Muscle of leg (tissue), 11 donors: ENCODE measurements around the gene KRTAP10-4. TPM values are rescaled to one million over a fixed set of nuclear protein-coding genes. Genes with fewer than 3 reads are reported as not detected.

Source experiments
- DNase-seq: peaks from one replicate; pipeline ENCODE4 v3.0.0; 2013
- H3K27ac ChIP-seq: one replicate; pipeline ENCODE4 v1.5.1; 2013; ENCODE audit warnings: mild to moderate bottlenecking, low read length, control low read depth
- H3K27me3 ChIP-seq: one replicate; pipeline ENCODE4 v1.6.1; 2013; ENCODE audit warnings: low read length; ENCODE audit not compliant: control insufficient read depth, insufficient read depth
- H3K36me3 ChIP-seq: one replicate; pipeline ENCODE4 v1.6.1; 2013; ENCODE audit warnings: low read length; ENCODE audit not compliant: control insufficient read depth, insufficient read depth
- H3K4me1 ChIP-seq: one replicate; pipeline ENCODE4 v1.6.1; 2013; ENCODE audit warnings: low read length; ENCODE audit not compliant: control insufficient read depth, insufficient read depth
- H3K4me3 ChIP-seq: one replicate; pipeline ENCODE4 v1.5.1; 2013; ENCODE audit warnings: low read length, control low read depth
- H3K9me3 ChIP-seq: replicated peaks from 2 replicates; pipeline ENCODE4 v1.6.1; 2013; ENCODE audit warnings: low read depth, low read length; ENCODE audit not compliant: control insufficient read depth
- WGBS: methylation state at CpG from one replicate; pipeline ENCODE4 v1.1.5; 2013; ENCODE audit warnings: missing lambda C conversion rate; ENCODE audit not compliant: insufficient coverage; 5-methylcytosine and 5-hydroxymethylcytosine counted together
- polyA plus RNA-seq, 8 donors: library from polyadenylated mRNA; unstranded; fragments of 120-200 nt; gene quantifications; one replicate each; pipeline versions ENCODE4 v1.2.1 to v1.2.3, GENCODE V29; 2013; ENCODE audit warnings: inconsistent platforms in 1 of 8, low replicate concordance in 1 of 8; ENCODE audit not compliant: insufficient read length in 8 of 8, insufficient read depth in 1 of 8
- total RNA-seq: library from RNA; stranded (reverse); fragments of 120-200 nt; gene quantifications from one replicate; pipeline ENCODE4 v1.2.4, GENCODE V29; 2013

Gene KRTAP10-4
- total and polyA plus RNA-seq, 9 donors, result not detected

DNA sequence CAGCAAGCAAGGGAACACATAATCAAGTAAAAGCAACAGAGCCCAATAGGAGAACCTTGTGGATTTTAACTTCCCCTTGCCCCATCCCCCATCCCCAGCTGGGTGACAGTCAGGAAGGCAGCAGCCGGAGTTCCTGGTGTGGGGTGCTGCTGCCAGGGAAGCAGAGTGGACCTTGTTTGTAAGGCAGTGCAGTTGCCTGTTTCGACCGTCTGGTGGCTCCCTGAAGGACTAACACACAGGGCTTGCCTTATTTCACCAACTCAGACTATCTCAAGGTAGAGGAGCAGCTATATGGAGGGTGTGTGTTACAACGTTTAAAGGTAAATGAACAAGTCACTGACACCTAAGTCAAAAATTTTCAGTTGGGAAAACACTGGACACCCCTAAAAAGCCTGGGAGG lies 45.0 kb downstream of the KRTAP10-4 start:
- no peaks in the 10 kb centered on the region for H3K4me1 ChIP-seq
- no CpG with 5 or more reads among the region's 4 CpGs for WGBS
- H3K36me3 ChIP-seq, result no peaks in the 10 kb centered on the region
- H3K27me3 ChIP-seq, result peaks cover 9% of the 10 kb centered on the region
- peak; percentile 30 for DNase-seq
- H3K4me3 ChIP-seq, result no peak overlapping the region
- H3K27ac ChIP-seq, result no peak overlapping the region
- peaks cover 8% of the 10 kb centered on the region for H3K9me3 ChIP-seq

DNA sequence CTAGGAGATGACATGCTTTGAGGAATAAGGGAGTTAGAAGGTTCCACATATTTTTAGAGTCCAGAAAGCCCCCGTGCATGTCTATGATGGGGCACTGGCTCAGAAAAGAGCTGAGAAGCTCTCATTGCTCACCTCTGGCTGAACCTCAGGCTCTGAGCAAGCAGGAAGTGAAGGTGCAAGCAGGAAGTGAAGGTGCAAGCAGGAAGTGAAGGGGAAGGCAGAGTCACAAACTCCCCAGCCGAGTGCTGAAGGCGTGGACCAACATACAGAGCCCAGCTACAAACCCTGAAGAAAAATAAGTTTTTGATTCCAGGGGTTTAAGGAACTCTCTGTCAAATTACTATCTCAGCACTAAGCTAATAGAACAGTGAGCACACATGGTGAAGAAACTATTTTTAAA lies 45.4 kb downstream of the KRTAP10-4 start:
- H3K4me1 ChIP-seq, result no peaks in the 10 kb centered on the region
- H3K4me3 ChIP-seq, result no peak overlapping the region
- H3K27me3 ChIP-seq, result peaks cover 9% of the 10 kb centered on the region
- peaks cover 8% of the 10 kb centered on the region for H3K9me3 ChIP-seq
- no peak overlapping the region for H3K27ac ChIP-seq
- no peaks in the 10 kb centered on the region for H3K36me3 ChIP-seq
- WGBS, result 89% methylated on average over 1 of the region's 3 CpGs
- DNase-seq, result no peak

DNA sequence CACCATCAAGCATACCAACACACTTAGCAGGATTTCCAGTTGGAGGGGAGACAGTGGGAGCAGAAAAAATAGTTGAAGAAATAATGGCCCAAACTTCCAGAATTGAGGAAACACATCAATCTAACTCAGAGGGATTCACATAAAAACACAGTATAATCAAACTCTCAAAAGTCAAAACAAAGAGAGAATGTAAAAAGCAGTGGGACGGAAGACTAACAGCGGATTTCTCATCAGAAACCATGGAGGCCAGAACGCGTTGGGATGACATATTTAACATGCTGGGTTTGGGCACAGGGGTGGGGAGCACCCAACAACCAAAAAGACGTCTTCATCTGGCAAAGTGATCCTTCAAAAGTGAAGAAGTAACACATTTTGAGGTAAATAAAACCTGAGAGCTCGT lies 46.4 kb downstream of the KRTAP10-4 start:
- Histone ChIP-seq H3K36me3 (no peaks in the 10 kb centered on the region), H3K4me1 (no peaks in the 10 kb centered on the region), H3K9me3 (peaks cover 14% of the 10 kb centered on the region), H3K27ac (no peak overlapping the region), H3K27me3 (peaks cover 9% of the 10 kb centered on the region), H3K4me3 (no peak overlapping the region)
- no peak for DNase-seq
- 83% methylated on average over 6 of the region's 6 CpGs for WGBS

DNA sequence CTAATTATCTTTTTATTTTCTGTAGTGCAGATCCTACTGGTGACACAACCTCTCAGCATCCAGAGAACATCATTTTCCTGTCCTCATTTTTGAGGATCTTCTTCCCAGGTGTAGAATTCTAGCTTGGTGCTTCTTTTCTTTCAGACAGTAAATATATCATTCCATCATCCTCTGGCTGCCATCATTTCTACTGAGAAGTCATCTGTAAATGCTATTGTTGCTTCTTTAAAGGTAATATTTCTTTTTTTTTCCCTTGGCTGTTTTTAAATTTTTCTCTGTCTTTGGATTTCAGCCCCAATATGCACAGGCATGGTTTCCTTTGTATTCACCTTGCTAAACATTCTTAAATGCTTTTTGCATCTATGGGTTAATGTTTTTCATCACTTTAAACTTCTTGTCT lies 50.0 kb downstream of the KRTAP10-4 start:
- Histone ChIP-seq H3K27ac (no peak overlapping the region), H3K4me1 (peaks cover 2% of the 10 kb centered on the region), H3K36me3 (no peaks in the 10 kb centered on the region), H3K4me3 (no peak overlapping the region), H3K27me3 (peaks cover 3% of the 10 kb centered on the region), H3K9me3 (peaks cover 14% of the 10 kb centered on the region)
- DNase-seq, result no peak

Other genes with a start within 250 kb of the KRTAP10-4 start
- 15.9 TPM for gene CFAP410, start 234.3 kb upstream of the KRTAP10-4 start, total RNA-seq
- 10 to 100 TPM; 17.5 to 23.9 (median 20.2) TPM for gene CFAP410, start 234.3 kb upstream of the KRTAP10-4 start, polyA plus RNA-seq
- 0.89 TPM for gene TRPM2, start 220.1 kb upstream of the KRTAP10-4 start, total RNA-seq
- gene TRPM2, start 220.1 kb upstream of the KRTAP10-4 start, polyA plus RNA-seq, result 1 to 10 TPM; 1.3 to 1.9 (median 1.5) TPM
- gene LRRC3, start 118.2 kb upstream of the KRTAP10-4 start, total RNA-seq, result 0.98 TPM
- 1 to 10 TPM; 2.2 to 4.2 (median 2.5) TPM for gene LRRC3, start 118.2 kb upstream of the KRTAP10-4 start, polyA plus RNA-seq
- not detected for gene KRTAP10-1, start 33.5 kb upstream of the KRTAP10-4 start, total RNA-seq
- gene KRTAP10-1, start 33.5 kb upstream of the KRTAP10-4 start, polyA plus RNA-seq, result not detected
- gene KRTAP10-2, start 22.2 kb upstream of the KRTAP10-4 start, total RNA-seq, result not detected
- gene KRTAP10-2, start 22.2 kb upstream of the KRTAP10-4 start, polyA plus RNA-seq, result not detected
- gene KRTAP10-3, start 14.9 kb upstream of the KRTAP10-4 start, total RNA-seq, result not detected
- gene KRTAP10-3, start 14.9 kb upstream of the KRTAP10-4 start, polyA plus RNA-seq, result not detected
- gene KRTAP10-5, start 6.9 kb downstream of the KRTAP10-4 start, total RNA-seq, result not detected
- gene KRTAP10-5, start 6.9 kb downstream of the KRTAP10-4 start, polyA plus RNA-seq, result not detected
- not detected for gene KRTAP10-6, start 18.8 kb downstream of the KRTAP10-4 start, total RNA-seq
- not detected for gene KRTAP10-6, start 18.8 kb downstream of the KRTAP10-4 start, polyA plus RNA-seq
- gene KRTAP10-7, start 26.9 kb downstream of the KRTAP10-4 start, total RNA-seq, result not detected
- gene KRTAP10-7, start 26.9 kb downstream of the KRTAP10-4 start, polyA plus RNA-seq, result not detected
- not detected for gene KRTAP10-8, start 38.4 kb downstream of the KRTAP10-4 start, total RNA-seq
- not detected for gene KRTAP10-8, start 38.4 kb downstream of the KRTAP10-4 start, polyA plus RNA-seq
- not detected for gene KRTAP10-9, start 53.4 kb downstream of the KRTAP10-4 start, total RNA-seq
- not detected for gene KRTAP10-9, start 53.4 kb downstream of the KRTAP10-4 start, polyA plus RNA-seq
- gene KRTAP10-10, start 63.6 kb downstream of the KRTAP10-4 start, total RNA-seq, result not detected
- gene KRTAP10-10, start 63.6 kb downstream of the KRTAP10-4 start, polyA plus RNA-seq, result not detected
- not detected for gene KRTAP10-11, start 72.7 kb downstream of the KRTAP10-4 start, total RNA-seq
- gene KRTAP10-11, start 72.7 kb downstream of the KRTAP10-4 start, polyA plus RNA-seq, result not detected
- not detected for gene KRTAP12-4, start 80.9 kb downstream of the KRTAP10-4 start, total RNA-seq
- gene KRTAP12-4, start 80.9 kb downstream of the KRTAP10-4 start, polyA plus RNA-seq, result not detected
- gene KRTAP12-3, start 84.2 kb downstream of the KRTAP10-4 start, total RNA-seq, result not detected
- gene KRTAP12-3, start 84.2 kb downstream of the KRTAP10-4 start, polyA plus RNA-seq, result not detected
- not detected for gene KRTAP12-2, start 93.2 kb downstream of the KRTAP10-4 start, total RNA-seq
- not detected for gene KRTAP12-2, start 93.2 kb downstream of the KRTAP10-4 start, polyA plus RNA-seq
- gene KRTAP12-1, start 108.4 kb downstream of the KRTAP10-4 start, total RNA-seq, result not detected
- gene KRTAP12-1, start 108.4 kb downstream of the KRTAP10-4 start, polyA plus RNA-seq, result not detected
- not detected for gene KRTAP10-12, start 123.4 kb downstream of the KRTAP10-4 start, total RNA-seq
- not detected for gene KRTAP10-12, start 123.4 kb downstream of the KRTAP10-4 start, polyA plus RNA-seq
- gene TSPEAR, start 137.8 kb downstream of the KRTAP10-4 start, total RNA-seq, result 0.04 TPM
- 1 to 10 TPM in 1 of 8 donors, under 1 TPM in 5, not detected in 2; 0.07 to 1.5 (median 0.10) TPM for gene TSPEAR, start 137.8 kb downstream of the KRTAP10-4 start, polyA plus RNA-seq
- gene UBE2G2, start 228.1 kb downstream of the KRTAP10-4 start, total RNA-seq, result 45.9 TPM
- gene UBE2G2, start 228.1 kb downstream of the KRTAP10-4 start, polyA plus RNA-seq, result 100 to 1,000 TPM in 1 of 8 donors, 10 to 100 TPM in 7; 55.6 to 106 (median 70.5) TPM
- 51.7 TPM for gene SUMO3, start 244.3 kb downstream of the KRTAP10-4 start, total RNA-seq
- gene SUMO3, start 244.3 kb downstream of the KRTAP10-4 start, polyA plus RNA-seq, result 10 to 100 TPM; 63.1 to 82.5 (median 72.9) TPM